ENCODE results near the gene COMMD8.

GRCh38 chr4:47442980-47443379 is 20.5 kb downstream of the COMMD8 start:
- TF ChIP-seq POLR2A (IDR thresholded peaks at IDR 0.05; ENCODE audit: borderline replicate concordance, extremely low read depth, insufficient read depth, insufficient read length) (no peak), CTCF (IDR thresholded peaks at IDR 0.05 in 2 of 3, conservative IDR thresholded peaks at IDR 0.05 in 1 of 3; ENCODE audit: borderline replicate concordance in 1 of 3, insufficient read depth in 1 of 3, low read depth in 2 of 3, low read length in 2 of 3) (no peak), REST (IDR thresholded peaks at IDR 0.05; ENCODE audit: low read depth) (no peak), ZNF274 (IDR thresholded peaks at IDR 0.05; ENCODE audit: low read depth, low read length) (no peak), POLR2AphosphoS5 (IDR thresholded peaks at IDR 0.05; ENCODE audit: low read depth, low read length) (no peak), SP1 (IDR thresholded peaks at IDR 0.05; ENCODE audit: low read depth) (no peak), MAX (IDR thresholded peaks at IDR 0.05) (no peak), SIN3A (IDR thresholded peaks at IDR 0.05; ENCODE audit: low read depth) (no peak), FOSL1 (IDR thresholded peaks at IDR 0.05; ENCODE audit: low read depth) (no peak), EZH2 (IDR thresholded peaks at IDR 0.05) (no peak), SRF (IDR thresholded peaks at IDR 0.05; ENCODE audit: low read depth) (no peak), CEBPB (IDR thresholded peaks at IDR 0.05; ENCODE audit: low read depth) (no peak), RAD21 (IDR thresholded peaks at IDR 0.05; ENCODE audit: low read depth) (no peak), JUND (IDR thresholded peaks at IDR 0.05) (no peak)

Data from HCT116 (cell line).